CD1c-positive myeloid dendritic cell (primary cell): Measurements from ENCODE around the gene NDST1.
"Not testable (repeated sequence)": the region's sequence is repeated elsewhere in the genome, so short reads cannot be mapped to it uniquely, and the experiment has no call there.

ENCODE experiments used
- DNase-seq: peaks from one replicate; pipeline ENCODE4 v3.0.0-alpha.2; 2016; ENCODE audit errors: extremely low spot score

NDST1 gene

DNA sequence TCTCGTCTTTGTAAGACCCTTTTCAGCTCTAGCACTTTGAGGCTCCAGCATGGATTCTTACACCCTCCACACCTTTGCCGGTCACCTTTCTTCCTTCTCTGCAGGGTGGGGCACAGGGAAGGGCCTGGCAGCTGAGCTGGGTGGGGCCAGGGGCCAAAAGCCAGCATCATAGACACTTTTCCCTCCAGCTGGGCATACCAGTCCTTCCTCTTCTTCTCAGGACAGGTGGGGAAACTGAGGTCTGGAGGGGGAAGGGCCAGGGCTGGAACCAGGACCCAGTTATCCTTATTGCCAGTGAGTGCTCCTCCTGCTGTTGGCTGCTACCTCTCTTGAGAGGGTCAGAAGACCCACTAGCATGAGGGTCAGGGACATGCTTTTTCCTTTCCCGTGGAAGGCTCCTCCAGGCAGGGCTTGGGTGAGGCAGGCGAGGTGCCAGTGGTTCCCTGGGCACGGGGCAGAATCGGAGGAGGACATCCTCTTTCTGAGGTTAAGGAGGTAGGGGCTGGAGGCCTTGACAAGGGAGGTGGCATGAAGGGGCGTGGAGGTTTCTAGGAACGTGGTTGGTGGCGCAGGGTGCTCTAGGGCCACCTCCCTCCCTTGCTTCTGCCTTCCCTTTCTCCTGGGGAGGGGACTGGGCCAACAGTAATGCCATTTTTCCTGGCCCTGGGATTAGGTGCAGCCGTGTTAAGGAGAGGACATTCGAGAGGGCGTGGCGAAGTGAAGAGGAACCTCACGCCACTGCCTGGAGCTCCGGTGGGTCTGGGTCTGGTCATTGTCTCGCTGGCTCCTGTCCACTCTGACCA is at the start of gene NDST1:
Gene NDST1, plus strand, starts transcription at position 658 of the 803 bp plus-strand sequence. CDS start 13,124 bp downstream, outside the sequence.
- no peak for DNase-seq

DNA sequence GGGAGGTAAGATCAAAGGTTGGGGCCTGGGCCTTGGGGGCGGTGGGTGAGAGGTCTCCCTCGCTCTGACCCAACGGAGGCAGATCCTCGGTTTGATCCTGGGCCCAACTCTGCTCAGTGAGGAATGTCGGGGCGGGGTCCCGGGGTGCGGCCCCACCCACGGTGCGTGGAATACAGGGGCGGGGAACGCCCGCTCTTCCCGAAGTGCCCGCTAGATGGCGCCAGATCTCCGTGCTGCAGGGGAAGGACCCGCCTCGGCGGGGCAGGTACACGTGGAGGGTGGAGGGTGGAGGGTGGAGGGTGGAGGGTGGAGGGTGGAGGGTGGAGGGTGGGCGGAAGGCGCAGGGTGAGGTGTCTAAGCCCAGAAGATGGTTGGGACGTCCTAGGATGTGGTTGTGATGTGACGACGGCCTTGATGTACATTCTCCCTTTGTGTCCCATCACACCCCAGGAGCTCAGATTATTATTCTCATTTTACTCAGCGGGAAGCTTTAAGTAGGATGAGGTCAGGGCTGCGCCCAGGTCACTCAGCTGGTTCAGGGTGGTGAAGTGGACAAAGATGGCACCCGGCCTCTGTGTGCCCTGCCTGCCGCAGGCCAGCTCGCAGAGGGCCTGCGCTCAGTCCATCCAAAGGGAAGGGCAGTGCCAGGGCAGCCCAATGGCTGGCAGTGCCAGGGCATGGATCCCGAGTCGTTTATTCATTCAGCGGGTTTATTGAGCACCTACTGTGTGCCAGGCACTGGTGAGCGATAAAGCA is 49.0 kb upstream of the NDST1 start:
- peak; percentile 88 for DNase-seq

DNA sequence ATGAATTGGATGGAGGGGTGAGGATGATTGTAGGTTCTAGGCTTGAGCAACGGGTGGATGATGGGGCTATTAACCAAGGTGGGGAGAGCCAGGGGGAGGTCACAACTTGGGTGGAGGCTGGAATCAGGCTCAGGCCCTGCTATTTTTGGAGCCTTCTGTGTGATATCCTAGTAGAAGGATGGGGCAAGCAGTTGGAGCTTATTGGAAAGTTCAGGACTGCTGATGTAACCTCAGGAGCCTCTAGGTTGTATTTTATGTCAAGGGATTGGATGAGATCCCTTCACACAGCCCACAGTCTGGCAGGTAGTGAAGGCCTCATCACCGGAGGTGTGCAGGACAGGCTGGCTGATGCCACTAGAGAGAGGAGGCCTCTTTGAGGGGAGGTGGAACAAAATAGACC is 47.1 kb upstream of the NDST1 start:
- DNase-seq, result no peak

DNA sequence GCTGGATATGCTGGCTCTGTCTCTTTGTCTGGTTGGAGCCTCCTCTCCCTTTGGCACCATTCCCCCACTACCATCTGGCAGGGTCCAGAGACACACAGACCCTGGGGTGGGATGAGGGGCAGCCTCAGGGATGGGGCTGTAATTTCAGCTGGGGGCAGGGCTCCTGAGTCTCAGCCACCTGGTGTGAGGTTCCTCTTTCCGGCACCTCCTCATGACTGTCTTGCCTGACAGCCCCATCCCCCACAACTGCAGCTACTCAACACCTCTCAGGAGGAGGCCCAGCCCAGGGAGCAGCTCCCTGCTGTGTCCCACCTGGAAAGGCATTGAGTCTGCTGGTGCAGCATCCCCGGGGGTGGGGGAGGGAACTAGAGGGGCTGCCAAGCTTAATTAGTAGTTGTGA is 46.7 kb upstream of the NDST1 start:
- DNase-seq, result no peak

DNA sequence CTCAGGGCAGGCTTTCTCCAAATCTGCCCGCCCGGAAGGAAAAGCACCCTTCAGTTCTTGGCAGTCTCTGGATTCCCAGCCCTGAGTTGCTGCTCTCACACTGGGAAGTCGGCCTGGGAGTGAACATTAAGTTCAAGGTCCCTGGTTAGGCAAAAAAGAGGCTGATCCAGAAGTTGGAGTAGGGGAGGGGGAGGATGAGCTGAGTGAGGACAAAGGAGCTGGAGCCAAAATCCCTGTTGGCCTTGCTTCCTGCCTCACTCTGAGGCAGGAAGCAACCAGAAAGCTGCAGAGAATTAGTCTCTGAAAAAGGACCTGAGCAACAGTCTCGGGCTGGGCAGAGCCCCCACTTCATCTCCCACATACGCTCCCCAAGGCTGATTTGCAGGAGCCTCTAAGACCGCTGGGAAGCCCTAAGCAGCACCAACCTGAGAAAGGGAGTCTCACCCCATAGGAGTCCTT is 43.3 kb upstream of the NDST1 start:
- DNase-seq, result no peak

DNA sequence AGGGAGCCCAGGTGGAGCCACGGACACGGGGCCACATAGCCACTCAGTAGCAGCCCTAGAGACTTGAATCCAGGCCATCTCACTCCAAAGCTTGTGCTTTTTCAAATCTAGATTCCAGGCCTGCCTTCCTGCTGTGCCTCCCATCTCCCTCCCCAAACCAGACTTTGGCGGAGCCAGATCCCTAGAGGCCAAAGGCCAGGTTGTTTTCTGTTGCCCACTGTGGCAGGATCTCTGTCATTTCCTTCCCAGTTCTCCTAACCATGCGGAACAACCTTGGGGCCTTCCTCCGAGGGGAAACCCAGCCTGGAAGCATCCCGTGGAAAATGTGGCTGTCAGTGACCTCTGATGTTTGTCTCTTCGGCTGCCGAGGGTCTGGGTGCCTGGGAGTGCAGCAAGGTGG is 42.0 kb upstream of the NDST1 start:
- DNase-seq, result no peak

DNA sequence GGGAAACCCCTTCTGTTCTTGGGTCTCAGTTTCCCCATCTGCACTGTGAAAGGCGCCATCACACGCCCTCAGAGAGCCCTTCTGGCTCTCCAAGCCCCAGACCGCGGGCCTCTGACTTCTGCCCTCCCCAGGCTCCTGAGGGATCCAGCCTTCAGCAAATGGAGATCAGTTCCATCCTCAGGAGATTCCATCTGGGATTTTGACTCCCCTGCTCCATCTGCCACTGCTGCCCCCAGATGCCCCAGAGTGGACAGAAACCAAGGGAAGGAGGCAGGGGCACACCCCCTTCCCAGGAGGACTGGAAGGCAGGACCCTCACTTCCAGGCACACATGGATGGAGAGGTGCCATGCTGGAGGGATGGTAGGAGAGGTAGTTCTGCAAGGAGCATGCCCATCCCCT is 39.7 kb upstream of the NDST1 start:
- no peak for DNase-seq

DNA sequence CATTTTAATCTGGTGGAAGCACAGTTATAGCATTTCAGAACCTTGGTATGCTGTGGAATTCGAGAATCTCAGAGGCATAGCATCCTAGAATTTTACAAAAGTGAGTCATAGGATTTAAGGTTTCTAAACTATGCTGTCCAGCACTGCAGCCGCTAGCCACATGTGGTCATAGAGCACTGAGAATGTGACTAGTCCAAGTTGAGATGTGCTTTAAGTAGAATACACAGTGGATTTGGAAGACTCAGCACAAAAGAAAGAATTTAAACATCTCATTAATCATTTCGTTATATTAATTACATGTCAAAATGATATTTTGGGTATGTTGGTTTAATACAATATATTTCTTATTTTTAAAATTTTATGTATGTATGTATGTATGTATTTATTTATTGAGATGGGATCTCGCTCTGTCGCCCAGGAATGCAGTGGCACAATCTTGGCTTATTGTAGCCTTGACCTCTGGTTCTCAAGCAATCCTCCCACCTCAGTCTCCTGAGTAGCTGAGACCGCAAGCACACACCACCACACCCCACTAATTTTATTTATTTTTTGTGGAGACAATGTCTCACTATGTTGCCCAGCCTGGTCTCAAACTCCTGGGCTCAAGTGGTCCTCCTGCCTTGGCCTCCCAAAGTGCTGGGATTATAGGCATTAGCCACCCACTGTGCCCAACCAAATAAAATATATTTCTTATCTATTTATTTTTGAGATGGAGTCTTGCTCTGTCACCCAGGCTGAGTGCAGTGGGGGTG is 38.0 kb upstream of the NDST1 start:
- no peak for DNase-seq

DNA sequence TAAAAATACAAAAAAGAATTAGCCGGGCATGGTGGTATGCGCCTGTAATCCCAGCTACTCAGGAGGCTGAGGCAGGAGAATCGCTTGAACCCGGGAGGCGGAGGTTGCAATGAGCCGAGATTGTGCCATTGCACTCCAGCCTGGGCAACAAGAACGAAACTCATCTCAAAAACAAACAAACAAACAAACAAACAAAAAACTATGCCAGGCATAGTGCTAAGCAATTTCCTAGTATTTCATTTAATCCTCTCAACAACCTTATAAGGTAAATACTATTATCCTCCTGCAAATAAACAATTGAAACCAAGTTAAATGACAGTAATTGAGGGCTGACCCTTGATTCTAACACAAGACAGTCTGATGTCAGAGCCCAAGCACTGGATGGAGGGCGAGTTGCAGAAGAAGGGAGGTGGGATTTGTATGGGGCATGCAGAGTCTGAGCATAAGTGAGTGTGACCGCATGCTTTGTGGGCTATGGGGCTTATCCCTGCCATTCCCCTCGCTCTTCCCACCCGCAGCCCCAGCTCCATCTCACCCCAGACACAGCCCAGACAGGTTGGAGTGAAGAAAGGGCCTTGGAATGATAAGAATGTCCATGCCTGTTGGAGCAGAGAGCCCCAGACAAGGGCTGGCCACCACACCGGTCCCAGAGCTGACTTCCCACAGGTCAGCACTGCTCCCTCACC is 34.1 kb upstream of the NDST1 start:
- no peak for DNase-seq

DNA sequence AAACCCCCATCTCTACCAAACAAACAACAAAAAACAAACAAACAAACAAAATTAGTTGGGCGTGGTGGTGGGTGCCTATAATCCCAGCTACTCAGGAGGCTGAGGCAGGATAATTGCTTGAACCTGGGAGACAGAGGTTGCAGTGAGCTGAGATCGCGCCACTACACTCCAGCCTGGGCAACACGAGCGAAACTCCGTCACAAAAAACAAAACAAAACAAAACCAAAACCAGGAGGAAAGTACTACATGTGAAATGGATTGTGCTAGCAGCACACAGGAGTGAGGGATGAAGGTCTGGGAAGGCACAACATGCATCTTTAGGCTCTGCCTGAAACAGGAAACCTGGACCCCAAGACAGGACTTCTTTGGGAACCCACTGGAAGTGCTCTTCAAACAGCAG is 31.4 kb upstream of the NDST1 start:
- not testable (repeated sequence) for DNase-seq

DNA sequence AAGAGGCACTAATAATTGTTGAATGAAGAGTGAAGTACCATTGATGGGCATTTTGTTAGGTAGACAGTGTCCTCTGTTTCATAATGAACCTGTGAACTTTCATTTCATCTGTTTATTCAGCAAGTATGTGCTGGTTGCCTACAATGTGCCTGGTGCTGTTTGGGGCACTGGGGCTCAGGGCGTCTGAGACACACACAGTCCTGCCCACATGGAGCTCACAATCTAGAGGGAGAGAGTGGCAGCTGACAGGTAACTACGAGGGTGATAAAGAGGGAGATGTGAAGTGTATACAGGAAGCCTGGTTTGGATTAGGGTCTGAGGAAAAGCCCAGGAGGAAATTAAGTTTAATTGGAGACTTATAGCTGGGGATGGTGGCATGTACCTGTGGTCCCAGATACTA is 28.5 kb upstream of the NDST1 start:
- DNase-seq, result no peak

DNA sequence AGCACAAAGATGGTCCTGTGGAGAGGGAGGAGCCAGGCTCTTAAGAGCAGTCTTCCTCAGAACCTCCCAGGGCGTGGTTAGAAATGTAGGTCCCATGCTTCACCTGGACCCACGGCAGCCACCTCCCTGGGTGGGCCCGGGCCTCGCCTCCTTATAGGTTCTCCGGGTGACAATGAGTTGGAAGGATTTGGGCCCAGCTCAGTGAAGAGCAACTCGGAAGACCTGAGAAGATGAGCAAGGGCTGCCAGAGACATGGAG is 26.3 kb upstream of the NDST1 start:
- DNase-seq, result no peak

DNA sequence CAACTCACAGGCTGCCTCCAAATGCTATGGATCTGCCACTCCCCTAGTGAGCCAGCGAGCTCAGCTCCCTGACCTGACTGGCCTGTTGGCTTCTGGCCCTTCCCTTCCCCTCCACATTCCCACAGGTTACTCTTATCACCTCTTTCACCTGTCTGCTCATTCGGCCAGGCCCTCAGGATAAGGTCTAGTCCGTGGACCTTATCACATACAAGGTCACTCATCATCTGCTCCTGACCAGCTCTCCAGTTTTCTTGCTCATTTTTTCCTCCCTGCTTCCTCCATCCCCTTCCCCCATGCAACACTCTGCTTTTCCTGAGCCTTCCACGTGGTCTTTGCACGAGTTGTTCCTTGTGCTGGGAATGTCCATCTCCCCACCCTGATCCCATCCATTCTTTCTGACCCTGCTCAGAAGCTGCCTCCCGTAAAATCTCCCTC is 25.9 kb upstream of the NDST1 start:
- DNase-seq, result no peak

DNA sequence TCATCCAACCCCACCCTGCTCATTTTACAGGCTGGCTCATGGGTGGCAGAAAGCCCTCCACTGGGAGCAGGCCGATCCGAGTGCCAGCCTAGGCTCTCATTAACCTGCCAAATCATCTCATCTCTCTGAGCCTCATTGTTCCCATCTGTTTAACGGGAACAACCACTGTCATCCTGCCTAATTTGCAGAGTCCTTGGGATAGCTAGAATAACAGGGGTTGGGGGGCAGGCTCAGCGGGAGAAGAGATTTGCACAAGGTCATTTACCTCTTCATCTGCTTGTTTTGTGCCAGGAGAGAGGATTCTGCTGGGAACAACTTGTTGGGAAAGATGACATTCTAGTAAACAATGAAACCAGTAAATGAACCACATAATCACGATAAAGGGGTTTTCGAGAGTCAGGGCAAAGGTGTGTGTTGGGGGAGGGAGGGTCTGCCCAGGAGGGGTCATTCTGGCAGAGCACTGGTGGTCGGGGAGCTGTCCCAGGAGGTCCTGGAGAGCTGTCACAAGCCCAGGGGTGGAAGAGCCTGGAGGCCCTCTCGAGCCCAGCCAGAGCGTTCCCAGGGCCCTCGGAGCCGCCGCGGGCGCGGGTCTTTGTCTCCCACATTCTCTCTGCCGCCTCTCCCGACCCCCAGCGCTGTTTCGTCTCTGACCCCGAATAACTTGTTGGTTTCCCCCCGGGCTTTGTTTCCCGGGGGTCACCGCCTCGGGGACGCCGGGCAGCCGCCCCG is 22.8 kb upstream of the NDST1 start:
- DNase-seq, result no peak

DNA sequence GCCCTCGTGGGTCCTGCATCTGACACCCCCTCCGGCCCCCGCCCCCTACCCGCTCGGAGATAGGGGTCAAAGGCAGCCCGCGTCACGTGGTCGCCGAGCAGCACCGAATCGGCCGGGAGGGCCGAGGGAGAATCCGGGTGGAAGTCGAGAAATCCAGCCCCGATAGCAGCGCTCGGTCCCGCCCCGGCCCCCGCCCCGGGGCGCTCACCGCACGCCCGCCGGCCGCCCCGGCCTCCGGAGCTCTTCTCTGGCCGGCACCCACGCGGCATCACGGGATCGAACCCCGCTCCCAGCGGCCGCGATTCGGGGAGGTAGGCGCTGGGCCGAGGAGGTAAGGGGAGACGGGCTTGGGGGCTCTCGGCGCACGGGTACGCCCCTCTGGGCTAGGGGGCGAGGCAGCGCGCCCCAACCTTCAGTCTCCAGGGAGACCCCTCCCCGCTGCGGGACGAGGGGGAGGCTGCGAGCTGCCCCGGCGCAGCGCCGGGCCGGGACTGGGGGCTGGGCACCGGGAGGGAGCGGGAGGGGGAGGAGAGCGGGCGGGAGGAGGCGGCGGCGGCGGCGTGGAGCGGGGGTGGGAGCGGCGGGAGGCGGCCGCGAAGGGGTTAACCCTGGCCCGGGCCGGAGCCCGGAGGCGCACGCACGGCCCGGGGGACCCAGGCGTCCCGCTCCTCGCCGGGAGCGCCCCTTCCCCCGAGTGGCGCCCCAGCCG is 22.1 kb upstream of the NDST1 start:
- peak; percentile 62 for DNase-seq

DNA sequence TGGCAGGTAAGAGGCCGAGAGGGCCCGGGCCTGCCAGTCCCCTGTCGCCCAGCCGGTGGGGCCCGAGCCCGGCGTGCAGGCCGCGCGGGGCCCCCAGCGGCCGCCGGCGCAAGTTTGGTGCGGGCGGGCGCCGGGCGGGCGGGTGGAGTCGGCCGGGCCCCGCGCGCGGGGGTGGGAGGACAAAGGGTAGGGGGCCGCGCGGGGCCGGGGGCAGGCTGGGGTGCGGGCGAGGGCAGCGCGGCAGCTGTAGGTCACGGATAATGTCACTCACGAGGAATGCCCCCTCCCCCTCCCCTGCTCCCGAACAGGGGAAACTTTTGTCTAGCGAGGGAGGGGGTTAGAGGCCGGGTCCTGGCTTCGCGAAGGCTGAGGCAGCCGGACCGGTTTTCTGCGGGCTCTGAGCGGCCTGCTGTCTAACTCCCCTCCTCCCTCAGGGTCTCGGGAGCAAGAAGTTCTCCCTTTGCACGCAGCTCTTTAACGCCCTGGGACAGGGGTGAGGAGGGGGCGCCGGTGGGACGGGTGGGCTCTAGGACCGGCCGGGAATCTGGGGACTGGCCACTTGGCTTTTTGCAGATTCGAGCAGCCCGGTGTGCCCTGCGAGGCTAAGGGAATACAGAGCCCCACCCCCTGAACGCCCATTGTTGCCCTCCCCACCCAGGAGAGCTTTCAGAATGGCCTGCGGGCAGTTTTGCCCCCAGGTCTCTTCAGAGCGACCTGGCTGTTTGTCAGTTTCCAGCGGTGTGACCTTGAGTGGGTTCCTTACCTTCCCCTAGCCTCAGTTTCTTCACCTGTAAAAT is 21.3 kb upstream of the NDST1 start:
- peak; percentile 46 for DNase-seq

DNA sequence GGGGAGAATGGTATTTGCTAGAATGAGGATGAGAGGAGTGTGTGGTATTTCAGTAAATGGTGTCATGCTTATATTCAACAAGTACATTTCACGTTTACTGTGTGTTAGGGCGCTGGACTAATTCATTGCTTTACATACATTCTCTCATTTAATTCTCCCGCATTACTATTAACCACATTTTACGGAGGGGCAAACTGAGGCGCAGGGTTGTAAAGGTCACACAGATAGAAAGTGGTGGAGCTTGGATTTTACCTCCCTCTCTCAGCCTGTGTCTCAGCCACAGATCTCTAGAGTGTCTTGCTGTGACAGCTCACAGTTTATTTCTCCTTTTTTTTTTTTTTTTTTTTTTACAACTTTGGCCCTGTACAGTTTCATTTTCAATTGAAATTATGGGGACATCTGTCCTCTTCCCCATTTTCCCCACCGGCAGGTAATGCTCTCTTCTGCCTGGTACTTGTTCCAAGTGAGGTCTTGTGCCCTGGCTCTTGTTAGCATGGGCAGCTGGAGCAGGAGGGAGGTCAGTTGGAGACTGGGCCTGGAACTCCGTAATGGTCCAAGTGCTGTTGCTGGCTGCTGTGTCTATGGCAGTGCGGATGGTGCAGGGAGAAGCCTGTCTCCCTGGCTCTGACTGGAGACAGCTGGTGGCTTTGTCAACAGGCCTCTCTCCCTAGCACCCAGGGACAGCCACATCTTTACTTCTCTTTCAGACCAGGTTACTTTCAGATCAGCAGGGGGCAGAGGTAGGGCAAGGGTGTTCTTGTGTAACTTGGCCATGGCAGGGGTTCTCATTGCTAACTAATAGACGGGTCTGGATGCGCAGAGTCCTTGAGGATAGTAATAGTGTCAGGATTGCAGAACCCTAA is 20.5 kb upstream of the NDST1 start:
- DNase-seq, result peak; percentile 50

DNA sequence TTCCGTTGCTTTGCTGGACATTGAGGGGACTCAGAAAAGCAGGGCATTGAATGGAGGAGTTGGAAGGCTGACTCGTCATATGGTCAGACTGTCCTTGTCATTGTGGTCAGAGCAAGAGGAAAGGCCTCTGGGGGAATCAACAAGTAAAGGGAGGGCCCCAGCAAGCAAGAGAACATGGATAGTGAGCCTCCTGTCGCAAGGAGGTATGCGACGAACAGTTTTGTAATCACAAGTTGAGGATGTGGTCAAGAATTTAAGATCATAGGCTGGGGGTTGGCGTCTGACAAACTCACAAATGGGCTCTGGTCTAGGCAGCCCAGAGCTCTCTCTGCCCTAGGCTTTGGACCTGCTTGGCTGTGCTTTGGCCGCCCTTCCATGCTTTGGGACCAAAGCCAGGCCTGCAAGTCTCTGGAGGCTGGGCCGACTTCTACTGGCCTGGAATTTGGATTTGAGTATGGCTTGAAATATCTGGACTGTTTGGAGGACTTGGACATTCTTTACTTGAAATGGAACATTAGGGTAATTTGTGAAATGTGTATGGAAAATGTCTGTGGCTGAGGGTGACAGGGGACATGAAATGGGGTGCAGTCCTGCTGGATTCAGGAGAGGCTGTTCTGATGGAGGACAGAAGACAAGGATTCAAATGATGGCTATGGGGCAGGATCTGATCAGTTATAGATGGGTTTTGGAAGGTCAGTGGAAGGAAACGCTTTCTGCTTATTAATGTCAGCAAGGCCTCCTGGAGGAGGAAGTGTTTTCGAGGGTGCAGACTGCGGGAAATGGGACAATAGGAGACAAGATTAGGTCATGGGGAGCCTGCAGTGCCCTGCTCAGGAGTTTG is 19.2 kb upstream of the NDST1 start:
- DNase-seq, result peak; percentile 84
